Stimulated activated CD8-positive, alpha-beta memory T cell treated with anti-CD3 and anti-CD28 coated beads, Interleukin-4, amount 100 ng/mL, for 1 hour (primary cell): Measurements from ENCODE around the gene PRDX1.

ENCODE experiments used
- DNase-seq, 2 donors: peaks; one replicate each; pipeline ENCODE4 v3.0.0-alpha.2; 2020; ENCODE audit warnings: low read depth in 2 of 2, low spot score in 1 of 2

PRDX1 gene

GRCh38 chr1:45521413-45522323 is at the start of gene PRDX1:
Gene PRDX1 (minus strand): TSS chr1:45521884. CDS start chr1:45519043, 2,841 bp downstream.
- peak; percentile 86 to 92 for DNase-seq

- DNase-seq, result no peak
Observed at GRCh38 chr1:45570631-45571030, 48.9 kb upstream of the PRDX1 start.

DNA sequence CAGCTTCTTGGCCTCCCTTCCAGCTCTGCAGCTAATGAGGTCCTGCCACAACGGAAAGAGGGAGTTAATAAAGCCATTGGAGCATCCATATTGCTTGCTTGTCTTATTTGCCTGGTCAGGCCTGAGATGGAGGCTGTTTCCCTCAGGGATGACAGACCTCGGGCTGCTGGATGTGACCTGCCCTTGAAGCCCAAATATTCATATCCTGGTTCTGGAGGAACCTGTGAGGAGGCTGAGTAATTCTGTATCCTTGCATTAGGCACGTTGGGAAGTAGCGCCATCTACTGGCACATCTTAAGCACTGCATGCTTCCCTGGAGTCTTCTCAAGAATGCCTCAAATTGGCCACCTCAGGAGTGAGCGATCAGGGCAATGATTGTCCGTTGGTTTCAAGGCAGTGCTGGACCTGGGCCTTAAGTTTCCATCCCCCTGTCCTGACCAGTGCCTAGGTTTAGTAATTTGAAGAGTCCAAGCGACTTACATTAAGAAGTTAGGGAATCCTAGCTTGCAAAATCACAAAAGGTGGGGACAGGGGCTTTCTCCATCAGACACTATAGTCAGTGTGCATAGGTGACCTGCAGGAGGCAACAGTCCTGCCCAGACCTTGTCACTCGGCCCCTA is 48.4 kb upstream of the PRDX1 start:
- peak; percentile 53 to 55 for DNase-seq

- DNase-seq, result no peak
Observed at GRCh38 chr1:45569571-45569961, 47.9 kb upstream of the PRDX1 start.

- DNase-seq, result no peak
Observed at GRCh38 chr1:45568421-45568820, 46.7 kb upstream of the PRDX1 start.

DNA sequence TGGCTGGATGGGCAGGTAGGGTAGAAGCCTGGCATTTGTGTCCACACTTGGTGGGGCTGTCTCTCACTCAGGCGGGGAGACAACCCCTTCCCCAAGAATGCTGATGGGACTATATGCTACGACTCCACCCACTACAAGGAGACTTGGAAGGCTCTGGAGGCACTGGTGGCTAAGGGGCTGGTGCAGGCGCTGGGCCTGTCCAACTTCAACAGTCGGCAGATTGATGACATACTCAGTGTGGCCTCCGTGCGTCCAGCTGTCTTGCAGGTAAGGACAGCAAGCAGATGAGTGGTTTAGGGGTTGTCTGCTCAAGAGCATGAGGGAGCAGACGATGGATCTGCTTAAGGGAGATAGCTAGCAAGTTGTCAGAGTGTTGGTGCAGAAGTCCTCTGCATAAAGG is 46.2 kb upstream of the PRDX1 start:
- DNase-seq, result no peak

GRCh38 chr1:45566722-45567121 is 45.0 kb upstream of the PRDX1 start:
- no peak for DNase-seq

DNA sequence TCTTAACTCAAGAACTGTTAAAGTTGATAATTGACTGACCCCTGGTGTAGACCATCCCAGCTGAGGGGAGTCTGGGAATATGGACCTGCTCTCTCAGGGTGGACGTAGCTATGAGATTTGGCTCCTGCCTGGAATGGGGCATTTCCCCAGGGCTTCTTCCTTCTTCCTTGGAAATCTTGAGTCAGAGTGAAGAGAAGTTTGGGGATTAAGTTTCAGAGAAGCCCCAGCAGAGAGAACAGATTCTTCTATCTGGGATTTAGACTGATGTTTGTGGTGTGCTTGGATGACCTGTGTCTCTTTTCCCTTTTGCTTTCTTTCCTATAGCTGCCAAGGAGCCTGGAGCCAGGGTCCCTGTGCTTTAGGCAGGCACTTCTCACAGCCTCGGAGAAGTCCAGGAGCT is 42.2 kb upstream of the PRDX1 start:
- DNase-seq, result no peak

DNA sequence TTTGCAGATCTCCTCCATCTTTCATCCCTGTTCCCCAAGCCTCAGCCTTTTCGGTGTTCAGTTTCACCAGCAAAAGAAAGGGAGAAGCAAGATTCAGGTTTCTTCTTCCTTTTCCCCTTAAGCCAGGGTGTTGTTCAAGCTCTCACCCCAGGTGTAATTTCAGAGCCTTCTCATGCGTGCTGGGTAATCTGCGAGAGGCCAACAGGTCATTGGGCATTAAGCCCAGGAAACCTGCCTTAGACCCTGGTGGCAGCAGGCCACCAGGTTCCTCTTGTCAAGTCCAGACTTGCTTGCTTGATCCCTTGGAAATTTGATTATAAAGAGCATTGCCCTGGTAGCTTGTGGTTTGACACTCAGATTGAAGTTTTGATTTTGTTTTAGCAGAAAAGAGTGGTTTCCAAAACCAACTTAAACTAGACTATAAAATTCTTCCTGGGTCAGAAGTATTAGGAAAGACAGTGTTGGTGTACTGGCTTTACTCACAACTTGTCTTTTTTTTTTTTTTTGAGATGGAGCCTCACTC is 35.8 kb upstream of the PRDX1 start:
- DNase-seq, result no peak

DNA sequence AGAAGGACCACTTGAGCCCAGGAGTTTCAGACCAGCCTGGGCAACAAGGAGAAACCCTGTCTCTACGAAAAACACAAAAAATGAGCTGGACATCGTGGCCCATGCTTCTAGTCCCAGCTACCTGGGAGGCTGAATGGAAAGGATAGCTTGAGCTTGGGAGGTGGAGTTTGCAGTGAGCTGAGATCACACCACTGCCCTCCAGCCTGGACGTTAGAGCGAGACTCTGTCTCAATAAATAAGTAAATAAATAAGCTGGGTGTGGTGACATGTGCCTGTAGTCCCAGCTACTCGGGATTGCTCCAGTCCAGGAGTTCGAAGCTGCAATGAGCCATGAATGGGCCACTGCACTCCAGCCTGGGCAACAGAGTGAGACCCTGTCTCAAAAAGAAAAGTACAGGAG is 32.5 kb upstream of the PRDX1 start:
- DNase-seq, result no peak

- no peak for DNase-seq
Observed at GRCh38 chr1:45552331-45552730, 30.6 kb upstream of the PRDX1 start.

DNA sequence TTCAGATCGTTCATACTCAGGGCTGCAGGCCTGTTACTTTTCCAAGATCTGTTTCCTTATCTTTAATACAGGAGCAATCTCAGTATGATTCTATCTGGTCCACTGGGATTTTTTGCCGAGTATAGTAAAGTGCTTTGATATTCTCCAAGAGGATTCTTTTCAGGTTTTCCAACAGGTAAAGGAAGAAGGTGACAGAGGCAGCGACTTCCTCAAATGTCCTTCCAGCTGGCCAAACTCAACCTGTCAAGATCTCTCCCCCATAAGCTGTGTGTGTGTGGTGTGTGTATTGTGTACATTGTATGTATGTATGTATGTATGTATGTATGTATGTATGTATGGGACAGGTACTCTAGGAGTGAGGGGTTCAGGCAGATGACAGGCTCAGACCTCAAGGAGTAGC is 30.0 kb upstream of the PRDX1 start:
- no peak for DNase-seq

GRCh38 chr1:45550401-45551351 is 29.0 kb upstream of the PRDX1 start, which contains the start of gene AKR1A1:
Gene AKR1A1 (plus strand): TSS chr1:45550826. CDS start chr1:45561795, 10,969 bp downstream.
- DNase-seq, result peak; percentile 54 to 69

DNA sequence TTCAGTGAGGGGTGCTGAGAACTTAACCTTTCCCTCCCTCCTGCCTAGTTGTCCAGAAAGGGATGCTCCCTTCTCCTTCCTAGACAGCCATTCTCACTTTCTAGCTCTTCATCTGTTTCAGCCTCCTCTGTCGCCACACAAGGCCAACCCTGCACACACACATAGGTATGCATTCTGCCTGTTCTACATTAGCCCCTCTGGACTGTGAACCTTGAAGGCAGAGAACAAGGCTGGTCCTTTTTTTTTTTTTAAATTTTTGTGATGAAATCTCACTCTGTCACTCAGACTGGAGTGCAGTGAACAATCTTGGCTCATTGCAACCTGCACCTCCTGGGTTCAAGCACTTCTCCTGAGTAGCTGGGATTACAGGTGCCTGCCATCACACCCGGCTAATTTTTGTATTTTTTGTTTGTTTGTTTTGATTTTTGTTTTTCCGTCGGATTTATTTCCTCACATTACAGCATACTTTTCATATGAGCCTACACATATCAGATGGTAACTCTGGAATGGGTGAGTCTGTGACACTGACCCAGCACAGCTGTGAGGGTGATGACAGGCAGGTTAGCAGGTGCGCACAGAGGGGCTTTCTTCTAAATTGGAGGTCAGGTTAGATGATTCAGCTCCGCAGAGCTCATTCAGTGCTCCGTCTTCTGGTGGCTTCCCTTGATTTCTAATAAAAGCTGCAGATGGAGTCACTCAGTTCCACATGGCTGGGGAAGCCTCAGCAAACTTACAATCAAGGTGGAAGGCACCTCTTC is 24.0 kb upstream of the PRDX1 start:
- no peak for DNase-seq

DNA sequence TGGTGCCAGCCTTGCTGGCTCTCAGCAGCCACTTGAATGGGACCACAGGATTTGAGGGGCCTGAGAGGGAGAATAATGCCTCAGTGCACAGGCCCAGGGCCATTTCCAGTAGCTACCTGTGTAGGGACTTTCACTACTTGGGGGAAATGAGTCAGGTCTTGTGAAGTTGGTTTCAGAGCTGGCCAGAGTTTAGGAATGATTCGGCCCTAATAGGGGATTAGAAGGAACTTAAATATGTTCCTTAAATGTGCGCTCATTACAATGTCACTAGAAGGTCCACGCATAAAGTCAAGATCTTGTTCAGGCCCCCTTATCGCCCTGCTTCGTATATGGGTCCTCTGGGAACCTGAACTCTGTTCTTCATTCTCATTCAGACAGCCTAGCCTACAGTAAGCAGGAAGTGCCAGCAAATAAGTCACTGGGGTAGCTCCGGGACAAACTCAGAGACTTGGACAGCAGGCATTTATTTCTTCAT is 23.4 kb upstream of the PRDX1 start:
- DNase-seq, result no peak

- DNase-seq, result no peak
Observed at GRCh38 chr1:45544530-45544929, 22.8 kb upstream of the PRDX1 start.

DNA sequence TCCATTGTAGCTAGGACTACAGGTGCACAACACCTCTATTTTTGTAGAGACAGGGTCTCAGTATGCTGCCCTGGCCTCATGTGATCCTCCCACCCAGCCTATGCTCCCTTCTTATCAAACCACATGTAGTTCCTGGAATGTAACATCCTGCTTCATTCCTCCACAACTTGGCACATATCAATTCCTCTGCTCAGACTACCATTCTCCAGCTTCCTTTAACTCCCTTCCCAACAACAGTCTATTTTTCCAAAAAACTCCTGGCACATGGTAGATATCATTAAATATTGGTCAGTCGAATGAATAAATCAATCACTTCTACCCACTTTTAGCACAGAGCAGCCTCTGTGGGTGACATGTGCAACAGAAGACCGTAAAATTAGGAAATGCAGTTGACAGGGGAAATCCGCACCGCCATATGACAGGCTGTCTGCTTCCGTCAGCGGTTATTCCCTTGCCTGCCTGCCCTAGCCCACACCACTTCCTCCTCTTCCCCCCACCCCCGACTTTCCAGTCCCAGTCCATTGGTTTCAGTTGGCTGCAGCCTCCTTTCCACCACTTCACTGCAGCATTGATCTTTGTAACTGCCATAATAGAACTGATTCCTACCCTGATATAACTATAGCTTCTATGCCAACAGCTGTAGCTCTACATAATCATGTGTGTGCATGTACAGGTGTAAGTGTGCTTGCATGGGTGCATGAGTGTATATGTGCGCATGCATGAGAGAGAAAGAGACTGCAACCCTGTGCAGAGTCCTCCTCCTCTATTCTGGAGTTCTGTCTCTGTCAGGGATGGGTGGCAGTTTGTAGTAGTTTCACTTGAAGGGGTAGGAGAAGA is 22.1 kb upstream of the PRDX1 start:
- DNase-seq, result peak in 1 of 2 donors; percentile 49

DNA sequence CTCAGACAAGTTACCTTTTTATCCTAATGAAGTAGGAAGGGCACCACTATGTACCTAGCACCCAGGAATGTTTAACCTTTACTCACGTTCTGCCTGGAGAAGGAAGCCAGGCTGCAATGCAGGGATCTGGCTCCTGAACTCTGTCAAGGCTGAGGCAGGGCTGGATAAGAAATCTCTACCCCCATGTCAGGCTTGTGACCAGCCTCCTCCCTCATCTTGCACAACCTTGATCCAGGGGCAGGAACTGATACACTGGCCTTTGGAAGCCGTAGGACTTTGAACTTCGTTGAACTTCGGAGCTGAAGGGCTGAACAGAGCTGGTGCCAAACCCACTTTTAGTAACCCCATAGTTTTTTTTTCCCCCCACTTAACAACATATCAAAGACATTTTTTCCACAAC is 20.9 kb upstream of the PRDX1 start:
- DNase-seq, result no peak

GRCh38 chr1:45541193-45541592 is 19.5 kb upstream of the PRDX1 start:
- no peak for DNase-seq
